Measurements from ENCODE around the gene C9orf85. TPM values are rescaled to one million over a fixed set of nuclear protein-coding genes. Genes with fewer than 3 reads are reported as not detected.

The C9orf85 gene
- total and polyA plus RNA-seq, 2 of the 8 experiments (the other 6 are each of a cell fraction or from before 2014, with no cell fraction given): 6.3 to 14.5 TPM

GRCh38 chr9:71911061-71911907 is at the start of gene C9orf85, which contains the start of gene ABHD17B (continued):
- no peak for TF ChIP-seq CHD7 (IDR thresholded peaks at IDR 0.05; ENCODE audit: insufficient replicate concordance, low read length)
- TF ChIP-seq RFX5 (IDR thresholded peaks at IDR 0.05; ENCODE audit: borderline replicate concordance, low read depth, low read length): no peak
- no peak for TF ChIP-seq EGR1 (IDR thresholded peaks at IDR 0.05; ENCODE audit: borderline replicate concordance, low read depth, low read length)
- no peak for TF ChIP-seq SIX5 (IDR thresholded peaks at IDR 0.05; ENCODE audit: low read depth, low read length)
- TF ChIP-seq FOSL1 (IDR thresholded peaks at IDR 0.05; ENCODE audit: insufficient read depth, low read depth, low read length): no peak
- TF ChIP-seq CREB1 (IDR thresholded peaks at IDR 0.05): no peak
- no peak for TF ChIP-seq HDAC6 (IDR thresholded peaks at IDR 0.05; ENCODE audit: low read depth, low read length)
- TF ChIP-seq, protein P1, sequence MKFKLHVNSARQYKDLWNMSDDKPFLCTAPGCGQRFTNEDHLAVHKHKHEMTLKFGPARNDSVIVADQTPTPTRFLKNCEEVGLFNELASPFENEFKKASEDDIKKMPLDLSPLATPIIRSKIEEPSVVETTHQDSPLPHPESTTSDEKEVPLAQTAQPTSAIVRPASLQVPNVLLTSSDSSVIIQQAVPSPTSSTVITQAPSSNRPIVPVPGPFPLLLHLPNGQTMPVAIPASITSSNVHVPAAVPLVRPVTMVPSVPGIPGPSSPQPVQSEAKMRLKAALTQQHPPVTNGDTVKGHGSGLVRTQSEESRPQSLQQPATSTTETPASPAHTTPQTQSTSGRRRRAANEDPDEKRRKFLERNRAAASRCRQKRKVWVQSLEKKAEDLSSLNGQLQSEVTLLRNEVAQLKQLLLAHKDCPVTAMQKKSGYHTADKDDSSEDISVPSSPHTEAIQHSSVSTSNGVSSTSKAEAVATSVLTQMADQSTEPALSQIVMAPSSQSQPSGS (IDR thresholded peaks at IDR 0.05; ENCODE audit: low read length): peak; percentile 35; the same call in 1 of the 2 replicates
- TF ChIP-seq TAF1 (IDR thresholded peaks at IDR 0.05; ENCODE audit: low read depth, low read length): peak; percentile 100
